K562 (cell line): ENCODE measurements around the gene ACSL6. TPM values are rescaled to one million over a fixed set of nuclear protein-coding genes. Genes with fewer than 3 reads are reported as not detected.

ENCODE experiments used
- ATAC-seq: fragments of 200-7000 bp; cut with Tn5 transposase; 3 replicates; pipeline ENCODE4 v1.9.1; 2020; ENCODE audit warnings: moderate library complexity
- BruUV-seq: library from RNA; stranded (reverse); fragments of 400-500 nt; replicated peaks from 2 replicates; lab custom pipeline; 2021; lab: Mats Ljungman, UMichigan
- CTCF ChIA-PET: fragments of 300-600 bp; formaldehyde crosslinking; extraction: SDS; loops from one replicate; lab custom pipeline; 2021; ENCODE audit warnings: low intra/inter-chr PET ratio; lab: Yijun Ruan, JAX
- POLR2A ChIA-PET: fragments of 300-600, 350-650 bp; sonication (Branson Sonifier 250); formaldehyde crosslinking; extraction: SDS; loops from one replicate; lab custom pipeline; 2021; ENCODE audit warnings: antibody characterized with exemption, inconsistent platforms; lab: Yijun Ruan, JAX
- DNase-seq, 4 experiments: peaks; one replicate each; pipeline versions ENCODE4 v3.0.0 to v3.0.0-alpha.2; 2011 to 2018; ENCODE audit warnings: low spot score in 3 of 4, mixed read lengths in 3 of 4; ENCODE audit errors: extremely low read depth in 1 of 4
- FAIRE-seq: peaks from 2 replicates; lab custom pipeline; 2011; peaks lifted over from hg19 to GRCh38; lab: Jason Lieb, UNC
- H2AFZ ChIP-seq: 2 replicates; pipeline ENCODE4 v1.6.0; 2011; ENCODE audit warnings: low read depth, low read length, control low read depth, inconsistent platforms
- H3K27ac ChIP-seq: fragments of 200-600 bp; 3 replicates; pipeline ENCODE4 v1.8.0; 2011; ENCODE audit warnings: low read depth, mild to moderate bottlenecking, control low read depth, inconsistent platforms, low read length, moderate library complexity, mixed read lengths; ENCODE audit errors: extremely low read depth
- H3K27me3 ChIP-seq, 2 experiments: fragments of 300-600 bp in 1 of 2; 2 replicates in 1 of 2; 3 replicates in 1 of 2; pipeline versions ENCODE4 v1.6.0 to v1.8.0; 2011; ENCODE audit warnings: inconsistent platforms in 2 of 2, low read length in 2 of 2, mild to moderate bottlenecking in 1 of 2, mixed read lengths in 1 of 2, moderate library complexity in 1 of 2; ENCODE audit not compliant: control insufficient read depth in 2 of 2, insufficient read depth in 2 of 2
- H3K36me3 ChIP-seq: fragments of 300-600 bp; 3 replicates; pipeline ENCODE4 v1.8.0; 2011; ENCODE audit warnings: mild to moderate bottlenecking, low read length, inconsistent platforms; ENCODE audit not compliant: control insufficient read depth, insufficient read depth
- H3K4me1 ChIP-seq, 2 experiments: fragments of 200-600 bp in 1 of 2; replicated peaks in 1 of 2; 2 replicates in 1 of 2; 3 replicates in 1 of 2; pipeline versions ENCODE4 v1.5.1 to v1.8.0; 2011; ENCODE audit warnings: inconsistent platforms in 2 of 2, low read length in 2 of 2, mild to moderate bottlenecking in 1 of 2, mixed read lengths in 1 of 2, moderate library complexity in 1 of 2; ENCODE audit not compliant: control insufficient read depth in 2 of 2, insufficient read depth in 2 of 2
- H3K4me2 ChIP-seq: 2 replicates; pipeline ENCODE4 v1.6.1; 2011; ENCODE audit warnings: low read length, control low read depth, inconsistent platforms, mixed read lengths; ENCODE audit not compliant: insufficient read depth
- H3K4me3 ChIP-seq: fragments of 200-600 bp; sonication (generic), shearing (Covaris generic); 2 replicates; pipeline ENCODE4 v1.5.1; 2016; ENCODE audit warnings: control low read depth, inconsistent platforms
- H3K79me2 ChIP-seq: fragments of 200-600 bp; 3 replicates; pipeline ENCODE4 v1.8.0; 2011; ENCODE audit warnings: low read length, inconsistent platforms; ENCODE audit not compliant: control insufficient read depth, insufficient read depth
- H3K9ac ChIP-seq, 2 experiments: 2 replicates each; pipeline versions ENCODE4 v1.6.0 to v1.6.1; 2011; ENCODE audit warnings: low read depth in 2 of 2, low read length in 2 of 2, control low read depth in 1 of 2, inconsistent platforms in 1 of 2, mild to moderate bottlenecking in 1 of 2, mixed read lengths in 1 of 2; ENCODE audit not compliant: insufficient read depth in 1 of 2
- H3K9me1 ChIP-seq: one replicate; pipeline ENCODE4 v1.6.0; 2011; ENCODE audit warnings: inconsistent platforms, mild to moderate bottlenecking, low read length, moderate library complexity; ENCODE audit not compliant: control insufficient read depth, insufficient read depth
- H3K9me3 ChIP-seq: replicated peaks from 2 replicates; pipeline ENCODE4 v1.5.1; 2011; ENCODE audit warnings: low read depth, low read length, inconsistent platforms; ENCODE audit not compliant: control insufficient read depth, insufficient read depth
- H4K20me1 ChIP-seq: replicated peaks from 2 replicates; pipeline ENCODE4 v1.6.1; 2011; ENCODE audit warnings: low read length, inconsistent platforms, mixed read lengths; ENCODE audit not compliant: control insufficient read depth, insufficient read depth
- EHMT2 ChIP-seq: fragments of 450-650 bp; IDR thresholded peaks from 2 replicates; pipeline ENCODE4 v1.6.1; 2018; ENCODE audit warnings: antibody characterized with exemption
- MAZ ChIP-seq, 2 experiments: fragments of 450-650 bp in 1 of 2; sonication (generic) in 1 of 2; formaldehyde crosslinking; IDR thresholded peaks in 1 of 2; conservative IDR thresholded peaks in 1 of 2; 2 replicates each; pipeline versions ENCODE4 v1.4.0 to v1.5.0; 2020; ENCODE audit warnings: mild to moderate bottlenecking in 1 of 2, missing genetic modification reagents in 1 of 2
- MIER1 ChIP-seq: fragments of 450-650 bp; IDR thresholded peaks from 2 replicates; pipeline ENCODE4 v1.6.1; 2016; ENCODE audit warnings: antibody characterized with exemption, mild to moderate bottlenecking, low read depth
- WGBS: fragments of 100-300 bp; shearing (Covaris generic); methylation state at CpG from one replicate; pipeline ENCODE4 v1.1.6; 2016; ENCODE audit warnings: low coverage, mixed read lengths; ENCODE audit not compliant: insufficient coverage; ENCODE audit errors: missing lambda C conversion rate; 5-methylcytosine and 5-hydroxymethylcytosine counted together
- in situ Hi-C: fragments of 300-500 bp; cut with MboI; formaldehyde crosslinking; loops from 4 replicates; pipeline ENCODE4 v1.15.0; 2018; ENCODE audit warnings: inconsistent platforms, mixed read lengths
- intact Hi-C: fragments of 100-400 bp; cut with micrococcal nuclease; formaldehyde crosslinking; loops from 2 replicates; pipeline ENCODE4 v1.14.2; 2022
- polyA plus RNA-seq, 8 experiments: library from polyadenylated mRNA; depleted of rRNA in 4 of 8; stranded (reverse) in 5 of 8; unstranded in 3 of 8; fragments of >200 nt; fragmentation: Nextera tagmentation in 2 of 8; fragmentation: Illumina TruSeq in 1 of 8; extraction: Ambion mirVana in 2 of 8; extraction: Trizol in 1 of 8; gene quantifications; 2 replicates each; pipeline versions ENCODE4 v1.2.1 to v1.2.3, GENCODE V29; 2011 to 2014; ENCODE audit warnings: inconsistent platforms in 1 of 8, missing spikeins in 1 of 8
- total RNA-seq, 7 experiments: library from RNA; depleted of rRNA in 6 of 7; stranded (reverse); fragments of >200 nt in 6 of 7; fragmentation: Illumina TruSeq in 2 of 7; extraction: Trizol in 2 of 7; gene quantifications; 2 replicates each; pipeline versions ENCODE4 v1.2.1 to v1.2.3, GENCODE V29; 2011 to 2021; ENCODE audit warnings: low replicate concordance in 1 of 7
- TF ChIP-seq, protein P1 (sequence below): fragments of 450-650 bp; IDR thresholded peaks from 2 replicates; pipeline ENCODE4 v1.6.1; 2017; ENCODE audit warnings: antibody characterized with exemption, mild to moderate bottlenecking
- TF ChIP-seq, protein P2 (sequence below): fragments of 200-800 bp; sonication (Bioruptor generic); IDR thresholded peaks from 2 replicates; pipeline ENCODE4 v1.6.1; 2017; ENCODE audit warnings: missing genetic modification characterization, missing compliant biosample characterization
- TF ChIP-seq, protein P3 (sequence below): fragments of 450-650 bp; IDR thresholded peaks from 2 replicates; pipeline ENCODE4 v1.6.1; 2016; ENCODE audit warnings: missing biosample characterization, missing genetic modification characterization

Gene ACSL6
- total and polyA plus RNA-seq, 9 of the 15 experiments (the other 6 are each of a cell fraction or from before 2014, with no cell fraction given), result 0.50 to 1.5 (median 0.69) TPM

DNA sequence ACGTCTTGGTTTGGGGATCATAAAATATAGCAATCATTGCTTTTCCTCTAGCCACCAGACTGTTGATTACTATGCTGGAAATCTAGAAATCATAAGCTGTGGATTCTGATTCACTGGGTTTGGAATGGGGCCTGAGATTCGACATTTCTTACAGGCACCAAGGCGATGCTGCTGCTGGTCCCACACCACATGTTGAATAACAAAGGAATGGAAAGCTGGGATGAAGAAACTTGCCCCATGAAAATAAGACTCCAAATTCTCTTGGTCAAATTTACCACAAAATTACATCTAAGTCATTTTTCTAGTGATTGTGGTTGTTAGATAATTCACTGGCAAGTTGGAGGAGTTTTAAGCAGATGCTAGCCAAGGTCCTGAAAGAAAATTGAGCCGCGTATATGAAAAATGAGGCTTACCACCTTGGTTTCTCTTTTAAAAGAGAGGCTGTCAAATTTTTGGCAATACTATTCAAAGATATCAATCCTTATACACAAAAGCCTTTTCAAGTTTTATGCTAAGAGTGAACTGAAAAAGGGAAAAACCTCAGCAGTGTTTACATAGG, 43.0 kb downstream of the ACSL6 start:
- ChIA-PET CTCF (no interaction called here), POLR2A (interaction anchor here (0.7 kb wide), 1 partner anchor 29 kb away, joined by 3 read pairs; no protein-coding TSS in a partner anchor)
- in situ Hi-C loops (no loop called here), intact Hi-C loops (no loop called here)
- no peaks in the 10 kb centered on the region for H4K20me1 ChIP-seq
- no peak overlapping the region for H3K4me3 ChIP-seq
- H3K9me3 ChIP-seq, result no peaks in the 10 kb centered on the region
- no peak overlapping the region for H3K9ac ChIP-seq
- no peak overlapping the region for H3K27ac ChIP-seq
- H3K79me2 ChIP-seq, result no peaks in the 10 kb centered on the region
- BruUV-seq, result no TSS peak
- no peaks in the 10 kb centered on the region for H3K9me1 ChIP-seq
- no peaks in the 10 kb centered on the region for H3K4me1 ChIP-seq
- FAIRE-seq, result no peak
- DNase-seq, result no peak
- ATAC-seq, result no peak
- H3K27me3 ChIP-seq, result no peaks in the 10 kb centered on the region; a peak in 1 of 5 replicates
- H2AFZ ChIP-seq, result no peak overlapping the region
- no peak overlapping the region for H3K4me2 ChIP-seq
- H3K36me3 ChIP-seq, result no peaks in the 10 kb centered on the region
- 11% methylated on average over 5 of the region's 5 CpGs for WGBS
- TF ChIP-seq, protein P1, sequence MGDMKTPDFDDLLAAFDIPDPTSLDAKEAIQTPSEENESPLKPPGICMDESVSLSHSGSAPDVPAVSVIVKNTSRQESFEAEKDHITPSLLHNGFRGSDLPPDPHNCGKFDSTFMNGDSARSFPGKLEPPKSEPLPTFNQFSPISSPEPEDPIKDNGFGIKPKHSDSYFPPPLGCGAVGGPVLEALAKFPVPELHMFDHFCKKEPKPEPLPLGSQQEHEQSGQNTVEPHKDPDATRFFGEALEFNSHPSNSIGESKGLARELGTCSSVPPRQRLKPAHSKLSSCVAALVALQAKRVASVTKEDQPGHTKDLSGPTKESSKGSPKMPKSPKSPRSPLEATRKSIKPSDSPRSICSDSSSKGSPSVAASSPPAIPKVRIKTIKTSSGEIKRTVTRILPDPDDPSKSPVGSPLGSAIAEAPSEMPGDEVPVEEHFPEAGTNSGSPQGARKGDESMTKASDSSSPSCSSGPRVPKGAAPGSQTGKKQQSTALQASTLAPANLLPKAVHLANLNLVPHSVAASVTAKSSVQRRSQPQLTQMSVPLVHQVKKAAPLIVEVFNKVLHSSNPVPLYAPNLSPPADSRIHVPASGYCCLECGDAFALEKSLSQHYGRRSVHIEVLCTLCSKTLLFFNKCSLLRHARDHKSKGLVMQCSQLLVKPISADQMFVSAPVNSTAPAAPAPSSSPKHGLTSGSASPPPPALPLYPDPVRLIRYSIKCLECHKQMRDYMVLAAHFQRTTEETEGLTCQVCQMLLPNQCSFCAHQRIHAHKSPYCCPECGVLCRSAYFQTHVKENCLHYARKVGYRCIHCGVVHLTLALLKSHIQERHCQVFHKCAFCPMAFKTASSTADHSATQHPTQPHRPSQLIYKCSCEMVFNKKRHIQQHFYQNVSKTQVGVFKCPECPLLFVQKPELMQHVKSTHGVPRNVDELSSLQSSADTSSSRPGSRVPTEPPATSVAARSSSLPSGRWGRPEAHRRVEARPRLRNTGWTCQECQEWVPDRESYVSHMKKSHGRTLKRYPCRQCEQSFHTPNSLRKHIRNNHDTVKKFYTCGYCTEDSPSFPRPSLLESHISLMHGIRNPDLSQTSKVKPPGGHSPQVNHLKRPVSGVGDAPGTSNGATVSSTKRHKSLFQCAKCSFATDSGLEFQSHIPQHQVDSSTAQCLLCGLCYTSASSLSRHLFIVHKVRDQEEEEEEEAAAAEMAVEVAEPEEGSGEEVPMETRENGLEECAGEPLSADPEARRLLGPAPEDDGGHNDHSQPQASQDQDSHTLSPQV, result no peak
- TF ChIP-seq, protein P2, sequence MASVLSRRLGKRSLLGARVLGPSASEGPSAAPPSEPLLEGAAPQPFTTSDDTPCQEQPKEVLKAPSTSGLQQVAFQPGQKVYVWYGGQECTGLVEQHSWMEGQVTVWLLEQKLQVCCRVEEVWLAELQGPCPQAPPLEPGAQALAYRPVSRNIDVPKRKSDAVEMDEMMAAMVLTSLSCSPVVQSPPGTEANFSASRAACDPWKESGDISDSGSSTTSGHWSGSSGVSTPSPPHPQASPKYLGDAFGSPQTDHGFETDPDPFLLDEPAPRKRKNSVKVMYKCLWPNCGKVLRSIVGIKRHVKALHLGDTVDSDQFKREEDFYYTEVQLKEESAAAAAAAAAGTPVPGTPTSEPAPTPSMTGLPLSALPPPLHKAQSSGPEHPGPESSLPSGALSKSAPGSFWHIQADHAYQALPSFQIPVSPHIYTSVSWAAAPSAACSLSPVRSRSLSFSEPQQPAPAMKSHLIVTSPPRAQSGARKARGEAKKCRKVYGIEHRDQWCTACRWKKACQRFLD (CRISPR knock-in tag), result no peak
- TF ChIP-seq, protein P3, sequence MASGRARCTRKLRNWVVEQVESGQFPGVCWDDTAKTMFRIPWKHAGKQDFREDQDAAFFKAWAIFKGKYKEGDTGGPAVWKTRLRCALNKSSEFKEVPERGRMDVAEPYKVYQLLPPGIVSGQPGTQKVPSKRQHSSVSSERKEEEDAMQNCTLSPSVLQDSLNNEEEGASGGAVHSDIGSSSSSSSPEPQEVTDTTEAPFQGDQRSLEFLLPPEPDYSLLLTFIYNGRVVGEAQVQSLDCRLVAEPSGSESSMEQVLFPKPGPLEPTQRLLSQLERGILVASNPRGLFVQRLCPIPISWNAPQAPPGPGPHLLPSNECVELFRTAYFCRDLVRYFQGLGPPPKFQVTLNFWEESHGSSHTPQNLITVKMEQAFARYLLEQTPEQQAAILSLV, result no peak
- TF ChIP-seq MAZ (CRISPR knock-in tag; conservative IDR thresholded peaks at IDR 0.05 in 1 of 2, IDR thresholded peaks at IDR 0.05 in 1 of 2) (0 out of 4 replicates have a peak, but pooled peaks of 1 of the 2 experiments have one; percentile 15), EHMT2 (peak; percentile 94), MIER1 (peak; percentile 86)
